ENCODE measurements around the gene ABRACL.
"Not testable (repeated sequence)": the region's sequence is repeated elsewhere in the genome, so short reads cannot be mapped to it uniquely, and the experiment has no call there.

Gene ABRACL

DNA sequence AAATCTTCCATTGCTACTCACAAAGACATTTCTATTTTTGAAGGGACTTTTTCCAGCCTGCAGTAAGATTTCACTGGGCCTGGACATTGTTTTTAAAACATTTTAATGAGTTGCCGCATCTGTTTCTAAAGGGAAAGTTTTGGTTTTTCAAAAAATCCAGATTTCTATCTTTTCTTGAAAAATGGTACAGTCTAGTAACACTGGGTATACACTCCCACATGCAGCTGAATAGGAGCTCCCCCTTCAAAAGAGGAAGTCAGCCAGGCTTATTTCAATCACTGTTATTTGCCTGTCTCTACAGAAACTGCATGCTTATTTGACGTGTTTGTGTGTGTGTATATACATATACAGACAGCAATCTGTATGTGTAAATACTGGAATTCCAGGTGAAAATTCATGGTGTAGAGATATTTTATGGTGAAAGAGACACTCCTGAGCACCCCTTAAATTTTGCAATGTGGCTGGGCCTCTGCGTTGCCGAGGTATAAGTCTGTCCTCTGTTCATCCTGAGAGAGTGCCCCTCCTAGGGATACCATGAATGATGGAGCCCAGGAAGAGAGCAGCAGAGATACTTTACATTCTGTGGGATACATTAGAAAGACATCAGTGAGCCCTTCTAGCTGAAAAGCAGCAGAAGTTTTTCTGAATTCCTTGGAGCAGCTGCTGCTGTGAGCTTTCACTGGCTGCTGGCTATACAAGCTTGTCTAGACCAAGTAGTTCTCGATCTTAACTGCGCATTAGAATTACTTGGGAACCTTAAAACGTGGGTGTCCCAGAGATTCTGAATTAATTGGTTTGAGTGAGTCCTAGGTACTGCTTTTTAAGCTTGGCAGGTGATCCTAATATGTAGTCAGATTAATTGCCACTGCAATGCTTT, 12.0 kb upstream of the ABRACL start:
- H3K27me3 ChIP-seq (ENCODE audit: control insufficient read depth, insufficient read depth, low read length), result no peaks in the 10 kb centered on the region
- no peak overlapping the region for H3K9ac ChIP-seq (ENCODE audit: low read length)
- H3K36me3 ChIP-seq (ENCODE audit: control insufficient read depth, insufficient read depth, low read length), result no peaks in the 10 kb centered on the region
- no peak overlapping the region for H3K4me3 ChIP-seq (ENCODE audit: low read length)
- H3K9me3 ChIP-seq (ENCODE audit: control insufficient read depth, low read length), result no peaks in the 10 kb centered on the region
- H3K4me1 ChIP-seq (ENCODE audit: control insufficient read depth, insufficient read depth, low read length), result peaks cover 10% of the 10 kb centered on the region

DNA sequence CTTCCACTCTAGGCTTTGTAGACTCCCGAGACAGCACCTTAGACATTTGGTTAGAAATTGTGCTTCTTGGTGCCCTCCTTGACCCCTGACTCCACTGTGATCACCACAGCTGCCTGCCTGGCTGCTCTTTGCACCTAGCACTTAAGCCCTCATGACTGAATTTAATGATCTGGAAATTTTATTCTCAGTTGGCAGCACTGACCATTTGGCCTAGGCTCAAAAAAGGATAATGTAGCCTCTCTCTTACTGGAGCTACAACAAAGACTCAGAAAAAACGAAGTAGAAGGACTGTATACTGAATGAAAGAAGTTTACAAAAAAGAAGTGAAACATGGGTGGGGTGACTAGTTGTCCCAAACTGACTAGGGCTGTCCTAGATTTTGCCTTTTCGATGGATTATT, 11.3 kb upstream of the ABRACL start:
- Histone ChIP-seq H3K9me3 (ENCODE audit: control insufficient read depth, low read length) (no peaks in the 10 kb centered on the region), H3K9ac (ENCODE audit: low read length) (no peak overlapping the region), H3K4me3 (ENCODE audit: low read length) (no peak overlapping the region), H3K27me3 (ENCODE audit: control insufficient read depth, insufficient read depth, low read length) (no peaks in the 10 kb centered on the region), H3K4me1 (ENCODE audit: control insufficient read depth, insufficient read depth, low read length) (peaks cover 10% of the 10 kb centered on the region), H3K36me3 (ENCODE audit: control insufficient read depth, insufficient read depth, low read length) (no peaks in the 10 kb centered on the region)

GRCh38 chr6:139019722-139020121, 8.8 kb upstream of the ABRACL start:
- Histone ChIP-seq H3K4me1 (ENCODE audit: control insufficient read depth, insufficient read depth, low read length) (peaks cover 10% of the 10 kb centered on the region), H3K9me3 (ENCODE audit: control insufficient read depth, low read length) (no peaks in the 10 kb centered on the region), H3K27me3 (ENCODE audit: control insufficient read depth, insufficient read depth, low read length) (no peaks in the 10 kb centered on the region), H3K36me3 (ENCODE audit: control insufficient read depth, insufficient read depth, low read length) (no peaks in the 10 kb centered on the region), H3K4me3 (ENCODE audit: low read length) (no peak overlapping the region), H3K9ac (ENCODE audit: low read length) (no peak overlapping the region)

- no peaks in the 10 kb centered on the region for H3K9me3 ChIP-seq (ENCODE audit: control insufficient read depth, low read length)
- H3K27me3 ChIP-seq (ENCODE audit: control insufficient read depth, insufficient read depth, low read length), result no peaks in the 10 kb centered on the region
- no peak overlapping the region for H3K9ac ChIP-seq (ENCODE audit: low read length)
- H3K4me1 ChIP-seq (ENCODE audit: control insufficient read depth, insufficient read depth, low read length), result peaks cover 6% of the 10 kb centered on the region
- no peaks in the 10 kb centered on the region for H3K36me3 ChIP-seq (ENCODE audit: control insufficient read depth, insufficient read depth, low read length)
- no peak overlapping the region for H3K4me3 ChIP-seq (ENCODE audit: low read length)
Observed at GRCh38 chr6:139020689-139021088, 7.9 kb upstream of the ABRACL start.

DNA sequence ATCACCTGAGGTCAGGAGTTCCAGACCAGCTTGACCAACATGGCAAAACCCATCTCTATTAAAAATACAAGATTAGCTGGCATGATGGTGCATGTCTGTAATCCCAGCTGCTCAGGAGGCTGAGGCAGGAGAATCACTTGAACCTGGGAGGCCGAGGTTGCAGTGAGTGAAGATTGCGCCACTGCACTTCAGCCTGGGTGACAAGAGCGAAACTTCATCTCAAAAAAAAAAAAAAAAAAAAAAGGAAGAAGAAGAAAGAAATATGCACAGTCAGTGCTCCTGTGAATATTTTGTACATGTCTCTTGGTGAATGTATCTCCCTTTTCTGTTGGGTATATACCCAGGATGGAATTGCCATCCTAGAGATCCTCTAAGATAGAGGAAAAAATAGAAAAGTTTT, 3.1 kb upstream of the ABRACL start:
- H3K4me3 ChIP-seq (ENCODE audit: low read length); H3K9ac ChIP-seq (ENCODE audit: low read length); H3K27me3 ChIP-seq (ENCODE audit: control insufficient read depth, insufficient read depth, low read length); H3K36me3 ChIP-seq (ENCODE audit: control insufficient read depth, insufficient read depth, low read length); H3K9me3 ChIP-seq (ENCODE audit: control insufficient read depth, low read length); H3K4me1 ChIP-seq (ENCODE audit: control insufficient read depth, insufficient read depth, low read length): not testable (repeated sequence)

DNA sequence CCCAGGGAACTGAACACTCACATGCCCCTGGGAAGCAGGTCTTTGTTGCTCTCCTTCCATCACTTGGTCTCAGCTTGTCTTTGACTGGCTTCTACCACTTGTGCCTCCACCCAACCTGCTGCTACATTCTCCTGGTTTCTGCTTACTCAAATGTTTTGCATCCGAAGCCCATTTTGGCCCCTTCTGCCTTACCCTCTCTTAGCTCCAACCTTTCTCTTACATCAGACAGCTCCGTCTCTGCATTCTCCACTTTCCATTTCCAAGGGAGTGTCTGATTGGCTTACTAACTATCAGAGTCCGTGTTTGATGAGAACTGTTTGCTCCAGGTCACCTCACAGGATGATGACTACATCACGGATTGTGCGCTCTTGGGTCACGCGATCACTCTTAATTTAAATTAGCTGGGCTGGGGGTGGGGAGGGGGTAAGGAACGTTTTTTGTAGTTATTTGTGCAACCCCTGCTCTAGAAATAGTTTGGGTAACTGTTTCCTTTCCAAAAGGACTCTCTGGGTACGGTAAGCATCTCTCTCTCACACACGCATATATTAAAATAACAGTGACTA, 844 bp upstream of the ABRACL start:
- Histone ChIP-seq H3K27me3 (ENCODE audit: control insufficient read depth, insufficient read depth, low read length) (no peaks in the 10 kb centered on the region), H3K9me3 (ENCODE audit: control insufficient read depth, low read length) (no peaks in the 10 kb centered on the region), H3K4me3 (ENCODE audit: low read length) (peak overlapping the region; percentile 72), H3K9ac (ENCODE audit: low read length) (peak overlapping the region; percentile 82), H3K36me3 (ENCODE audit: control insufficient read depth, insufficient read depth, low read length) (no peaks in the 10 kb centered on the region), H3K4me1 (ENCODE audit: control insufficient read depth, insufficient read depth, low read length) (peaks cover 8% of the 10 kb centered on the region)

GRCh38 chr6:139028215-139028657, 309 bp upstream of the ABRACL start:
- no peaks in the 10 kb centered on the region for H3K36me3 ChIP-seq (ENCODE audit: control insufficient read depth, insufficient read depth, low read length)
- H3K4me1 ChIP-seq (ENCODE audit: control insufficient read depth, insufficient read depth, low read length), result peaks cover 8% of the 10 kb centered on the region
- H3K9me3 ChIP-seq (ENCODE audit: control insufficient read depth, low read length), result no peaks in the 10 kb centered on the region
- no peaks in the 10 kb centered on the region for H3K27me3 ChIP-seq (ENCODE audit: control insufficient read depth, insufficient read depth, low read length)
- peak overlapping the region; percentile 82 for H3K9ac ChIP-seq (ENCODE audit: low read length)
- H3K4me3 ChIP-seq (ENCODE audit: low read length), result peak overlapping the region; percentile 72

DNA sequence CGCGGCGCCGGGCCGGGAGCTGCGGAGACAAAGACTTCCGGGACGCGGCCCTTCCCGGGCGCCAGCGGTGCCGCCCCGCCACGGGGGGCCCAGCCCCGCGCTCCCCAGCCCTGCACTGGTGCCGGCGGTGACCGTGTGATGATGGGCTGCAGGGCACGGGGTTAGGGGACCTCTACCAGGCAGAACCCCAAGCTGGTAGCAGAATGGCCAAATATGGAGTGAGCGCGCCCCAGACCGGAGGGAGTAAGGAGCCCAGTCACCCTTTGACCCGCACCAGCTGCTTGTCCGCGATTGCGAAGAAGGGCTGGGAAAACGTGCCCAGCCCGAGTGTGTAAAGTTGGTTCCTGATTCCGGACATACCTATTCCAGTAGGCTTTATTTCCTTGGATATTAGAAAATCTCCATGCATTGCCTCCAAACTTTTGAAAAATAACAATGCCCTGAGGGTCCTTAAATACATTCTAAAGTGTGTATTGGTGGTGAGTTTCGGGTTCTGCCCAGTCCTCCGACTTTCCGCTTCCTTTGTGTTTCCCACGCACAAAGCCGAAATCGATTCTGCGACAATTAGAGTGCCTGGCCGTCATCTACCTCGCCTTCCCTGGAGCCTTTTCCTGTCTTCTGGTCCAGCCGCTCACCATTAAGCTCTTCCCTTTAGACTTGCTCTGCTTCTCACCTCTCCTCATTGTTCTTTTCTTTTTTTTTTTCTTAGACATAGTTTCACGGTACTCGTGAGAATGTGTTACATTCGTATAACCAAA, 1.1 kb downstream of the ABRACL start:
- H3K9me3 ChIP-seq (ENCODE audit: control insufficient read depth, low read length), result no peaks in the 10 kb centered on the region
- H3K9ac ChIP-seq (ENCODE audit: low read length), result peak overlapping the region; percentile 82
- peak overlapping the region; percentile 72 for H3K4me3 ChIP-seq (ENCODE audit: low read length)
- peaks cover 8% of the 10 kb centered on the region for H3K4me1 ChIP-seq (ENCODE audit: control insufficient read depth, insufficient read depth, low read length)
- no peaks in the 10 kb centered on the region for H3K36me3 ChIP-seq (ENCODE audit: control insufficient read depth, insufficient read depth, low read length)
- no peaks in the 10 kb centered on the region for H3K27me3 ChIP-seq (ENCODE audit: control insufficient read depth, insufficient read depth, low read length)

GRCh38 chr6:139030228-139030963, 1.9 kb downstream of the ABRACL start:
- peak overlapping the region; percentile 82 for H3K9ac ChIP-seq (ENCODE audit: low read length)
- no peaks in the 10 kb centered on the region for H3K27me3 ChIP-seq (ENCODE audit: control insufficient read depth, insufficient read depth, low read length)
- peak overlapping the region; percentile 72 for H3K4me3 ChIP-seq (ENCODE audit: low read length)
- H3K36me3 ChIP-seq (ENCODE audit: control insufficient read depth, insufficient read depth, low read length), result no peaks in the 10 kb centered on the region
- H3K4me1 ChIP-seq (ENCODE audit: control insufficient read depth, insufficient read depth, low read length), result peaks cover 8% of the 10 kb centered on the region
- H3K9me3 ChIP-seq (ENCODE audit: control insufficient read depth, low read length), result no peaks in the 10 kb centered on the region

- H3K36me3 ChIP-seq (ENCODE audit: control insufficient read depth, insufficient read depth, low read length), result no peaks in the 10 kb centered on the region
- no peaks in the 10 kb centered on the region for H3K4me1 ChIP-seq (ENCODE audit: control insufficient read depth, insufficient read depth, low read length)
- H3K9ac ChIP-seq (ENCODE audit: low read length), result no peak overlapping the region
- H3K4me3 ChIP-seq (ENCODE audit: low read length), result no peak overlapping the region
- no peaks in the 10 kb centered on the region for H3K27me3 ChIP-seq (ENCODE audit: control insufficient read depth, insufficient read depth, low read length)
- no peaks in the 10 kb centered on the region for H3K9me3 ChIP-seq (ENCODE audit: control insufficient read depth, low read length)
Observed at GRCh38 chr6:139037490-139037889, 8.9 kb downstream of the ABRACL start.

GRCh38 chr6:139044250-139044649, 15.7 kb downstream of the ABRACL start:
- H3K36me3 ChIP-seq (ENCODE audit: control insufficient read depth, insufficient read depth, low read length), result no peaks in the 10 kb centered on the region
- no peaks in the 10 kb centered on the region for H3K27me3 ChIP-seq (ENCODE audit: control insufficient read depth, insufficient read depth, low read length)
- H3K4me1 ChIP-seq (ENCODE audit: control insufficient read depth, insufficient read depth, low read length), result no peaks in the 10 kb centered on the region
- H3K4me3 ChIP-seq (ENCODE audit: low read length), result no peak overlapping the region
- no peaks in the 10 kb centered on the region for H3K9me3 ChIP-seq (ENCODE audit: control insufficient read depth, low read length)
- H3K9ac ChIP-seq (ENCODE audit: low read length), result no peak overlapping the region
